NCI-H510A (cell line): ENCODE results near the gene TSPEAR.

Experiments used
- DNase-seq: peaks from one replicate; lab custom pipeline; 2025; lab: John Stamatoyannopoulos, UW

Gene TSPEAR

GRCh38 chr21:44720170-44720569 is 8.8 kb upstream of the TSPEAR start:
- DNase-seq, result no peak

- no peak for DNase-seq
Observed at GRCh38 chr21:44718571-44718970, 7.2 kb upstream of the TSPEAR start.

- no peak for DNase-seq
Observed at GRCh38 chr21:44718093-44718492, 6.7 kb upstream of the TSPEAR start.

- DNase-seq, result no peak
Observed at GRCh38 chr21:44716984-44717383, 5.6 kb upstream of the TSPEAR start.

GRCh38 chr21:44714905-44715304 is 3.5 kb upstream of the TSPEAR start:
- DNase-seq, result no peak

- no peak for DNase-seq
Observed at GRCh38 chr21:44713846-44714245, 2.5 kb upstream of the TSPEAR start.

GRCh38 chr21:44713130-44713529 is 1.8 kb upstream of the TSPEAR start:
- no peak for DNase-seq

GRCh38 chr21:44712203-44713028 is 1.0 kb upstream of the TSPEAR start:
- DNase-seq, result no peak

GRCh38 chr21:44710756-44711326 is 531 bp downstream of the TSPEAR start:
- DNase-seq, result peak; percentile 96

GRCh38 chr21:44710294-44710665 is 1.1 kb downstream of the TSPEAR start:
- no peak for DNase-seq

GRCh38 chr21:44709426-44710293 is 1.7 kb downstream of the TSPEAR start:
- peak; percentile 51 for DNase-seq

- DNase-seq, result no peak
Observed at GRCh38 chr21:44708866-44709425, 2.4 kb downstream of the TSPEAR start.

- DNase-seq, result no peak
Observed at GRCh38 chr21:44708213-44708865, 3.0 kb downstream of the TSPEAR start.

GRCh38 chr21:44706706-44707581 is 4.4 kb downstream of the TSPEAR start:
- no peak for DNase-seq

GRCh38 chr21:44706026-44706705 is 5.2 kb downstream of the TSPEAR start:
- DNase-seq, result no peak

- DNase-seq, result no peak
Observed at GRCh38 chr21:44704636-44705001, 6.8 kb downstream of the TSPEAR start.

- no peak for DNase-seq
Observed at GRCh38 chr21:44703731-44704635, 7.4 kb downstream of the TSPEAR start.

GRCh38 chr21:44702973-44703730 is 8.2 kb downstream of the TSPEAR start:
- peak; percentile 58 for DNase-seq
